Transverse colon (tissue), 4 donors: Measurements from ENCODE around the gene CTDNEP1. TPM values are rescaled to one million over a fixed set of nuclear protein-coding genes. Genes with fewer than 3 reads are reported as not detected.

ENCODE experiments used
- DNase-seq: peaks from one replicate; pipeline ENCODE4 v3.0.0-alpha.2; 2019
- H3K27ac ChIP-seq, 4 donors: fragments of 200-600 bp; sonication (generic); 2 replicates each; pipeline ENCODE4 v1.5.1; 2016 to 2018; ENCODE audit warnings: inconsistent platforms in 4 of 4
- H3K27me3 ChIP-seq: fragments of 200-600 bp; sonication (generic); 2 replicates; pipeline ENCODE4 v1.5.1; 2017; ENCODE audit warnings: inconsistent platforms
- H3K36me3 ChIP-seq, 4 donors: fragments of 200-600 bp; sonication (generic); 2 replicates each; pipeline ENCODE4 v1.5.1; 2017 to 2019; ENCODE audit warnings: inconsistent platforms in 4 of 4
- H3K4me1 ChIP-seq, 4 donors: fragments of 200-600 bp; sonication (generic); 2 replicates each; pipeline ENCODE4 v1.5.1; 2017 to 2020; ENCODE audit warnings: inconsistent platforms in 4 of 4
- H3K4me3 ChIP-seq, 4 donors: fragments of 200-600 bp; sonication (generic); 1 replicate in 1 of 4; 2 replicates in 3 of 4; pipeline versions ENCODE4 v1.5.1 to v1.6.1; 2017 to 2019; ENCODE audit warnings: inconsistent platforms in 4 of 4
- H3K9me3 ChIP-seq, 2 donors: fragments of 200-600 bp; sonication (generic); 2 replicates each; pipeline ENCODE4 v1.5.1; 2017 to 2019; ENCODE audit warnings: inconsistent platforms in 2 of 2
- CTCF ChIP-seq, 5 experiments: fragments of 200-600 bp in 3 of 5; fragments of 450-650 bp in 2 of 5; sonication (generic) in 3 of 5; IDR thresholded peaks; 1 replicate in 2 of 5; 2 replicates in 3 of 5; pipeline ENCODE4 v1.5.1; 2016 to 2017; ENCODE audit warnings: antibody characterized with exemption in 5 of 5, inconsistent platforms in 3 of 5, mild to moderate bottlenecking in 2 of 5, moderate library complexity in 1 of 5
- EP300 ChIP-seq: sonication (generic); formaldehyde crosslinking; IDR thresholded peaks from one replicate; pipeline ENCODE4 v1.6.1; 2017; ENCODE audit warnings: antibody characterized with exemption, low read depth
- POLR2A ChIP-seq: fragments of 450-650 bp; IDR thresholded peaks from one replicate; pipeline ENCODE4 v1.6.1; 2016; ENCODE audit warnings: antibody characterized with exemption, mild to moderate bottlenecking, moderate library complexity
- POLR2AphosphoS5 ChIP-seq, 3 donors: sonication (generic); formaldehyde crosslinking; IDR thresholded peaks; one replicate each; pipeline ENCODE4 v1.6.1; 2016; ENCODE audit warnings: antibody characterized with exemption in 3 of 3
- WGBS, 2 donors: methylation state at CpG; one replicate each; pipeline ENCODE4 v1.1.5; 2018; ENCODE audit warnings: low coverage in 1 of 2; 5-methylcytosine and 5-hydroxymethylcytosine counted together
- in situ Hi-C, 4 donors: fragments of 200-750 bp; cut with MboI; loops; one replicate each; pipeline versions ENCODE4 v1.15.0 to v1.15.1; 2017; ENCODE audit warnings: low sequenced_read_pairs in 3 of 4, low pct_ligation_motif_present in 1 of 4, low pct_unique_long_range_greater_than_20kb in 1 of 4
- intact Hi-C: fragments of 100-400 bp; cut with DNase I; formaldehyde crosslinking; loops from one replicate; pipeline ENCODE4 v1.15.1; 2023; ENCODE audit warnings: low total_unique reads
- total RNA-seq, 4 donors: library from RNA; depleted of rRNA; stranded (reverse); fragments of >200 nt; gene quantifications; one replicate each; pipeline ENCODE4 v1.1.0, GENCODE V29; 2016

The CTDNEP1 gene
- total RNA-seq, 4 donors from 2014 or later = 52.3 to 113 (median 60.4) TPM

- H3K27me3 ChIP-seq = no peaks in the 10 kb centered on the region
- no peaks in the 10 kb centered on the region for H3K9me3 ChIP-seq
- peak overlapping the region; percentile 34 to 48 (median 36) for H3K4me3 ChIP-seq
- intact Hi-C loops = no loop called here
- H3K36me3 ChIP-seq = no peaks in the 10 kb centered on the region
- peaks cover 34 to 70% (median 62%) of the 10 kb centered on the region in 4 donors for H3K4me1 ChIP-seq
- peak overlapping the region; percentile 79 to 100 (median 92) for H3K27ac ChIP-seq
- no peak for DNase-seq
- no peak for TF ChIP-seq POLR2A
- no peak for TF ChIP-seq EP300
- TF ChIP-seq CTCF (IDR thresholded peaks at IDR 0.05) = no peak
- no peak for TF ChIP-seq POLR2AphosphoS5 (IDR thresholded peaks at IDR 0.05)
- WGBS, 2 donors = 40 to 44% methylated on average over 2 to 7 of the region's 7 CpGs
- in situ Hi-C loops = loop anchor here in 1 of 4 donors (10.0 kb wide), 1 partner anchor 172 kb away; the partner anchor contains the start of gene SLC16A11
Observed at GRCh38 chr17:7216242-7217112, 35.1 kb downstream of the CTDNEP1 start.

GRCh38 chr17:7215652-7216180 is 35.8 kb downstream of the CTDNEP1 start:
- Histone ChIP-seq H3K36me3 (no peaks in the 10 kb centered on the region), H3K4me3 (no peak overlapping the region), H3K27ac (peak overlapping the region; percentile 79 to 100 (median 92)), H3K9me3 (no peaks in the 10 kb centered on the region), H3K4me1 (peaks cover 27 to 63% (median 56%) of the 10 kb centered on the region in 4 donors), H3K27me3 (no peaks in the 10 kb centered on the region)
- DNase-seq = no peak
- TF ChIP-seq CTCF (IDR thresholded peaks at IDR 0.05) (no peak), EP300 (no peak), POLR2A (no peak), POLR2AphosphoS5 (IDR thresholded peaks at IDR 0.05) (no peak)
- WGBS, 2 donors = 23% methylated on average over 10 of the region's 10 CpGs; no CpG with 5 or more reads in 1 of the 2 donors
- intact Hi-C loops = no loop called here
- in situ Hi-C loops = loop anchor here in 1 of 4 donors (10.0 kb wide), 1 partner anchor 171 kb away; the partner anchor contains the start of gene SLC16A11

- WGBS, 2 donors = 40 to 60% methylated on average over 1 to 9 of the region's 9 CpGs
- in situ Hi-C loops (loop anchor here in 1 of 4 donors (10.0 kb wide), 1 partner anchor 170 kb away; the partner anchor contains the start of gene SLC16A11), intact Hi-C loops (no loop called here)
- Histone ChIP-seq H3K36me3 (no peaks in the 10 kb centered on the region), H3K27ac (peak overlapping the region; percentile 79 to 100 (median 92)), H3K9me3 (no peaks in the 10 kb centered on the region), H3K4me1 (peaks cover 26 to 57% (median 51%) of the 10 kb centered on the region in 4 donors), H3K27me3 (no peaks in the 10 kb centered on the region), H3K4me3 (peak overlapping the region in 2 of 4 donors; percentile 33 to 59)
- TF ChIP-seq CTCF (IDR thresholded peaks at IDR 0.05) (no peak), POLR2A (no peak), POLR2AphosphoS5 (IDR thresholded peaks at IDR 0.05) (no peak), EP300 (no peak)
- DNase-seq = no peak
Observed at GRCh38 chr17:7215136-7215638, 36.3 kb downstream of the CTDNEP1 start.
